H9 (cell line): ENCODE data around the gene CATSPERZ. TPM values are rescaled to one million over a fixed set of nuclear protein-coding genes. Genes with fewer than 3 reads are reported as not detected.

ENCODE experiments used
- DNase-seq: peaks from one replicate; pipeline ENCODE4 v3.0.0-alpha.2; 2017
- H2AFZ ChIP-seq: one replicate; pipeline ENCODE4 v1.6.1; 2013; ENCODE audit warnings: mild to moderate bottlenecking, low read length, control low read depth, moderate library complexity
- H2AK5ac ChIP-seq: 2 replicates; pipeline ENCODE4 v1.6.1; 2013; ENCODE audit warnings: low read length, control low read depth, mixed read lengths; ENCODE audit not compliant: insufficient read length
- H2BK120ac ChIP-seq: one replicate; pipeline ENCODE4 v1.6.1; 2013; ENCODE audit warnings: low read depth, mild to moderate bottlenecking, low read length, control low read depth, inconsistent platforms; ENCODE audit not compliant: poor library complexity, severe bottlenecking
- H2BK12ac ChIP-seq: 2 replicates; pipeline ENCODE4 v1.6.1; 2013; ENCODE audit warnings: low read length, control low read depth, mixed read lengths, low read depth; ENCODE audit not compliant: insufficient read length
- H2BK15ac ChIP-seq: 2 replicates; pipeline ENCODE4 v1.6.1; 2013; ENCODE audit warnings: low read depth, low read length, control low read depth
- H2BK20ac ChIP-seq: one replicate; pipeline ENCODE4 v1.6.1; 2013; ENCODE audit warnings: low read depth, mild to moderate bottlenecking, low read length, control low read depth, inconsistent platforms; ENCODE audit not compliant: poor library complexity, severe bottlenecking
- H2BK5ac ChIP-seq: 2 replicates; pipeline ENCODE4 v1.6.1; 2013; ENCODE audit warnings: low read length, control low read depth, mixed read lengths; ENCODE audit not compliant: insufficient read length
- H3K14ac ChIP-seq: 2 replicates; pipeline ENCODE4 v1.6.1; 2013; ENCODE audit warnings: low read length, control low read depth; ENCODE audit not compliant: insufficient read depth
- H3K18ac ChIP-seq: 2 replicates; pipeline ENCODE4 v1.6.1; 2013; ENCODE audit warnings: low read depth, mild to moderate bottlenecking, mixed read lengths, low read length, control low read depth; ENCODE audit not compliant: insufficient read length
- H3K23ac ChIP-seq: 2 replicates; pipeline ENCODE4 v1.6.1; 2013; ENCODE audit warnings: low read length, control low read depth, mixed read lengths, low read depth; ENCODE audit not compliant: insufficient read length
- H3K23me2 ChIP-seq: 2 replicates; pipeline ENCODE4 v1.6.1; 2013; ENCODE audit warnings: low read depth, mild to moderate bottlenecking, mixed read lengths, low read length, control low read depth; ENCODE audit not compliant: insufficient read length, poor library complexity, severe bottlenecking
- H3K27ac ChIP-seq: 2 replicates; pipeline ENCODE4 v1.5.1; 2013; ENCODE audit warnings: low read length, control low read depth, mixed read lengths, low read depth; ENCODE audit not compliant: insufficient read length
- H3K27me3 ChIP-seq: 2 replicates; pipeline ENCODE4 v1.6.1; 2013; ENCODE audit warnings: low read length, control low read depth, inconsistent platforms; ENCODE audit not compliant: insufficient read depth
- H3K4ac ChIP-seq: 2 replicates; pipeline ENCODE4 v1.6.1; 2013; ENCODE audit warnings: low read depth, mild to moderate bottlenecking, control low read depth, inconsistent platforms, low read length, moderate library complexity
- H3K4me1 ChIP-seq: 2 replicates; pipeline ENCODE4 v1.6.1; 2013; ENCODE audit warnings: low read length, control low read depth, inconsistent platforms; ENCODE audit not compliant: insufficient read depth
- H3K4me2 ChIP-seq: 2 replicates; pipeline ENCODE4 v1.6.1; 2013; ENCODE audit warnings: low read length, control low read depth, mixed read lengths; ENCODE audit not compliant: insufficient read length, insufficient read depth
- H3K56ac ChIP-seq: 2 replicates; pipeline ENCODE4 v1.6.1; 2013; ENCODE audit warnings: low read depth, mild to moderate bottlenecking, mixed read lengths, low read length, control low read depth; ENCODE audit not compliant: insufficient read length
- H3K79me1 ChIP-seq: 2 replicates; pipeline ENCODE4 v1.6.1; 2013; ENCODE audit warnings: low read depth, mild to moderate bottlenecking, moderate library complexity, low read length, control low read depth, inconsistent platforms; ENCODE audit not compliant: insufficient read depth, poor library complexity, severe bottlenecking
- H3K79me2 ChIP-seq: 2 replicates; pipeline ENCODE4 v1.6.1; 2013; ENCODE audit warnings: low read length, control low read depth, inconsistent platforms; ENCODE audit not compliant: insufficient read depth
- H3K9ac ChIP-seq: 2 replicates; pipeline ENCODE4 v1.6.1; 2013; ENCODE audit warnings: low read length, control low read depth, mixed read lengths; ENCODE audit not compliant: insufficient read length; ENCODE audit errors: extremely low read depth
- H3K9me3 ChIP-seq: one replicate; pipeline ENCODE4 v1.6.1; 2013; ENCODE audit warnings: low read depth, low read length, inconsistent platforms; ENCODE audit not compliant: control insufficient read depth
- H3T11ph ChIP-seq: one replicate; pipeline ENCODE4 v1.6.1; 2013; ENCODE audit warnings: mild to moderate bottlenecking, low read length, control low read depth, inconsistent platforms
- H4K20me1 ChIP-seq: one replicate; pipeline ENCODE4 v1.6.1; 2013; ENCODE audit not compliant: control insufficient read depth, insufficient read length, insufficient read depth
- H4K5ac ChIP-seq: 2 replicates; pipeline ENCODE4 v1.6.1; 2013; ENCODE audit warnings: low read depth, mild to moderate bottlenecking, mixed read lengths, low read length, control low read depth; ENCODE audit not compliant: insufficient read length
- H4K8ac ChIP-seq: replicated peaks from 2 replicates; pipeline ENCODE4 v1.6.1; 2013; ENCODE audit warnings: low read length, control low read depth, mixed read lengths, low read depth; ENCODE audit not compliant: insufficient read length
- H4K91ac ChIP-seq: 2 replicates; pipeline ENCODE4 v1.6.1; 2013; ENCODE audit warnings: low read depth, mild to moderate bottlenecking, moderate library complexity, mixed read lengths, low read length, control low read depth; ENCODE audit not compliant: insufficient read length
- H3K27ac Mint-ChIP-seq, 3 experiments: 2 replicates in 2 of 3; 3 replicates in 1 of 3; pipeline ENCODE4 v1.8.0; 2020 to 2021; ENCODE audit warnings: mixed read lengths in 3 of 3, mild to moderate bottlenecking in 1 of 3, moderate library complexity in 1 of 3
- H3K27me3 Mint-ChIP-seq: 2 replicates; pipeline ENCODE4 v1.8.0; 2021; ENCODE audit warnings: low read depth, mild to moderate bottlenecking, moderate library complexity, mixed read lengths
- H3K36me3 Mint-ChIP-seq, 3 experiments: 2 replicates in 2 of 3; 3 replicates in 1 of 3; pipeline ENCODE4 v1.8.0; 2020 to 2021; ENCODE audit warnings: low read depth in 3 of 3, mixed read lengths in 3 of 3; ENCODE audit not compliant: insufficient read depth in 1 of 3
- H3K4me1 Mint-ChIP-seq, 2 experiments: 2 replicates each; pipeline ENCODE4 v1.8.0; 2020; ENCODE audit warnings: mixed read lengths in 2 of 2
- H3K4me3 Mint-ChIP-seq, 2 experiments: 2 replicates in 1 of 2; 3 replicates in 1 of 2; pipeline ENCODE4 v1.8.0; 2020 to 2021; ENCODE audit warnings: mild to moderate bottlenecking in 2 of 2, mixed read lengths in 2 of 2, moderate library complexity in 1 of 2
- H3K9me3 Mint-ChIP-seq, 2 experiments: 2 replicates in 1 of 2; 3 replicates in 1 of 2; pipeline ENCODE4 v1.8.0; 2020; ENCODE audit warnings: mild to moderate bottlenecking in 2 of 2, mixed read lengths in 2 of 2, moderate library complexity in 1 of 2
- WGBS: extraction: QIAGEN DNeasy Blood & Tissue Kit; methylation state at CpG from one replicate; pipeline ENCODE4 v1.1.7; 2013; ENCODE audit warnings: missing lambda C conversion rate, low lambda C conversion rate, mixed read lengths; ENCODE audit not compliant: insufficient read length; ENCODE audit errors: extremely low coverage; 5-methylcytosine and 5-hydroxymethylcytosine counted together
- total RNA-seq: library from RNA; stranded (reverse); gene quantifications from 2 replicates; pipeline ENCODE4 v1.2.1, GENCODE V29; 2021
- TF ChIP-seq, protein P1 (sequence below): fragments of 200-600 bp; sonication (generic); conservative IDR thresholded peaks from 3 replicates; pipeline ENCODE4 v1.8.0; 2021; ENCODE audit warnings: antibody characterized with exemption, mild to moderate bottlenecking

Gene CATSPERZ
- total RNA-seq, 1 experiment from 2014 or later = 0.92 TPM

DNA sequence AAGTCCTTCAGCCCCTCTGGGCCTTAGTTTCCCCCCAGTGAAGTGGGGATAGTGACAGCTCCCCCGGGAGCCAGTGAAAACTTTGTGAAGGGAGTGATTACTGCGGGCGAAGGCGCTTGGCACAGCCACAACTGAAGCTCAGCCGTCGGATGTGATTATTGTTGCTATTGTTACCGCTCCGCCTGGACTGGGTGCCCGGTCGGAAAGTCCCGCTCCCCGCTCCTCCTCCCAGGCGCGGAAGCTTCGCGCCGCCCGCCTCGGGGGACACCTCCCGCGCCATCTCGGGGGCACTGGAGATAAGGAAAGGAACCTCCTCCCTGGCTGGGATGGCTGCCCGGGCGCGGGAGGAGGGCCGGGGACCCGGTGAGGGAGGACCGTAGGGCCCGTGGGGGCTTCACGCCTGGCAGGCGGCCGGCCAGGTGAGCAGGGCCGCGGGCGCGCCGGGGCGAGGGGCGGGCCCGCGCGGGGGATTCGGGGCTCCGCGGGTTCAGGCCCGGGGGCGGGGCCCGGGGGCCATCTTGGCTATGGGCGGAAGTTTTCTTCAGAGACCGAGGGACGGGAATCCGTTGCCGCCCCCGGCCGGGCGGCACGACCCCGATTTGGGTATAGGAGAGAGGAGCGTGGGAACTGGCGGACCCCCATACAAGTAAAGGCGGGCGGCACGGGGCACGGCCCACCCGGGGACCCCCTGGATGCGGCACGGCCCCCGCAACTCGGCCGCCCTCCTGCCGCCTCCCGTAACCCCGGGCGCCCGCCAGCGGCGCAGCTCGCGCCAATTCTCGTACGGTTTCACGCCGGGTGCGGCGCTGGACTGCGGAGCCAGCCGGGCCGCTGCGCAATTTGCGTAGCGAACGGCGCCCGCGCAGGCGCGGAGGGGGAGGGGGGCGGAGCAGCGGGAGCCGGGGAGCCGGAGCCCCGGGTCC is 14.9 kb upstream of the CATSPERZ start, which contains the start of gene GPR137:
GPR137 (plus strand) TSS at position 887 of the 923 bp plus-strand sequence. CDS start 677 bp downstream, outside the sequence.
- Histone ChIP-seq H3K4ac (no peak within 1 kb of the TSS), H2AK5ac (no peak within 1 kb of the TSS), H2AFZ (no peak within 1 kb of the TSS), H3K27ac (no peak within 1 kb of the TSS), H2BK5ac (no peak within 1 kb of the TSS), H3K79me1 (no peaks in the 10 kb centered on the region), H3K9me3 (no peaks in the 10 kb centered on the region), H3K23me2 (peaks cover 15% of the 10 kb centered on the region), H2BK120ac (no peak within 1 kb of the TSS), H4K91ac (no peak within 1 kb of the TSS), H3K27me3 (peaks cover 3% of the 10 kb centered on the region; the same call in 1 of the 2 replicates), H2BK20ac (no peak within 1 kb of the TSS), H3K56ac (no peak within 1 kb of the TSS), H3K23ac (no peak within 1 kb of the TSS), H3K14ac (no peak within 1 kb of the TSS), H3K4me2 (peak within 1 kb of the TSS; percentile 70), H2BK15ac (no peak within 1 kb of the TSS), H3K4me1 (no peaks in the 10 kb centered on the region), H4K8ac (no peak within 1 kb of the TSS), H3K9ac (no peak within 1 kb of the TSS), H3T11ph (no peak within 1 kb of the TSS), H4K20me1 (no peaks in the 10 kb centered on the region), H4K5ac (no peak within 1 kb of the TSS), H2BK12ac (no peak within 1 kb of the TSS), H3K79me2 (no peaks in the 10 kb centered on the region), H3K18ac (no peak within 1 kb of the TSS)
- peak; percentile 78 for DNase-seq
- no peaks in the 10 kb centered on the region; a peak in 1 of 5 replicates for H3K9me3 Mint-ChIP-seq
- H3K36me3 Mint-ChIP-seq = peaks cover 0 to 18% (median 13%) of the 10 kb centered on the region in 3 experiments; a peak in 6 of 7 replicates
- TF ChIP-seq, protein P1, sequence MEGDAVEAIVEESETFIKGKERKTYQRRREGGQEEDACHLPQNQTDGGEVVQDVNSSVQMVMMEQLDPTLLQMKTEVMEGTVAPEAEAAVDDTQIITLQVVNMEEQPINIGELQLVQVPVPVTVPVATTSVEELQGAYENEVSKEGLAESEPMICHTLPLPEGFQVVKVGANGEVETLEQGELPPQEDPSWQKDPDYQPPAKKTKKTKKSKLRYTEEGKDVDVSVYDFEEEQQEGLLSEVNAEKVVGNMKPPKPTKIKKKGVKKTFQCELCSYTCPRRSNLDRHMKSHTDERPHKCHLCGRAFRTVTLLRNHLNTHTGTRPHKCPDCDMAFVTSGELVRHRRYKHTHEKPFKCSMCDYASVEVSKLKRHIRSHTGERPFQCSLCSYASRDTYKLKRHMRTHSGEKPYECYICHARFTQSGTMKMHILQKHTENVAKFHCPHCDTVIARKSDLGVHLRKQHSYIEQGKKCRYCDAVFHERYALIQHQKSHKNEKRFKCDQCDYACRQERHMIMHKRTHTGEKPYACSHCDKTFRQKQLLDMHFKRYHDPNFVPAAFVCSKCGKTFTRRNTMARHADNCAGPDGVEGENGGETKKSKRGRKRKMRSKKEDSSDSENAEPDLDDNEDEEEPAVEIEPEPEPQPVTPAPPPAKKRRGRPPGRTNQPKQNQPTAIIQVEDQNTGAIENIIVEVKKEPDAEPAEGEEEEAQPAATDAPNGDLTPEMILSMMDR = no peak
- peak within 1 kb of the TSS in 1 of 3 experiments; percentile 68; a peak in 2 of 7 replicates for H3K27ac Mint-ChIP-seq
- peaks cover 21% of the 10 kb centered on the region for H3K27me3 Mint-ChIP-seq
- peak within 1 kb of the TSS; percentile 82 to 90 for H3K4me3 Mint-ChIP-seq
- peaks cover 8 to 12% of the 10 kb centered on the region in 2 experiments for H3K4me1 Mint-ChIP-seq
- no CpG with 5 or more reads among the region's 102 CpGs for WGBS
